ENCODE results near the gene ELAVL3.
A peak's percentile ranks its signal among the peaks of the same experiment; 100 is the strongest.
"Not testable (repeated sequence)": the region's sequence is repeated elsewhere in the genome, so short reads cannot be mapped to it uniquely, and the experiment has no call there.

Gene ELAVL3

GRCh38 chr19:11435057-11435832 is 45.6 kb downstream of the ELAVL3 start, which contains the start of the genes ODAD3 and PRKCSH:
Gene ODAD3 (minus strand): TSS chr19:11435121. CDS start chr19:11435016, 105 bp downstream.
Gene PRKCSH (plus strand): TSS chr19:11435635. CDS start chr19:11436118, 483 bp downstream.
- DNase-seq = peak; percentile 100

- DNase-seq = no peak
These were observed 46.2 kb downstream of the ELAVL3 start for GRCh38 chr19:11434703-11435056.

GRCh38 chr19:11433526-11433925 is 47.3 kb downstream of the ELAVL3 start:
- DNase-seq = not testable (repeated sequence)

GRCh38 chr19:11426656-11427055 is 54.2 kb downstream of the ELAVL3 start:
- no peak for DNase-seq

GRCh38 chr19:11425719-11426457 is 55.0 kb downstream of the ELAVL3 start:
- DNase-seq = no peak

- DNase-seq = no peak
These were observed 57.1 kb downstream of the ELAVL3 start for GRCh38 chr19:11423791-11424181.

- no peak for DNase-seq
These were observed 57.6 kb downstream of the ELAVL3 start for GRCh38 chr19:11423164-11423790.

GRCh38 chr19:11422163-11423065 is 58.4 kb downstream of the ELAVL3 start:
- DNase-seq = no peak

GRCh38 chr19:11421371-11422098 is 59.3 kb downstream of the ELAVL3 start:
- DNase-seq = no peak

GRCh38 chr19:11420429-11421370 is 60.1 kb downstream of the ELAVL3 start:
- DNase-seq = peak; percentile 30

GRCh38 chr19:11418549-11419506 is 62.0 kb downstream of the ELAVL3 start, which contains the start of gene RGL3:
Gene RGL3 (minus strand): TSS chr19:11419314. CDS start chr19:11419278, 36 bp downstream.
- DNase-seq = peak; percentile 92

GRCh38 chr19:11418094-11418548 is 62.7 kb downstream of the ELAVL3 start:
- DNase-seq = peak; percentile 83

- DNase-seq = no peak
These were observed 64.3 kb downstream of the ELAVL3 start for GRCh38 chr19:11416346-11417052.

GRCh38 chr19:11414544-11414943 is 66.3 kb downstream of the ELAVL3 start:
- no peak for DNase-seq

- DNase-seq = no peak
These were observed 70.2 kb downstream of the ELAVL3 start for GRCh38 chr19:11410682-11411081.

GRCh38 chr19:11408591-11408990 is 72.3 kb downstream of the ELAVL3 start:
- no peak for DNase-seq

GRCh38 chr19:11406703-11407236 is 74.1 kb downstream of the ELAVL3 start:
- DNase-seq = not testable (repeated sequence)
